ENCODE measurements around the gene MAML2. TPM values are rescaled to one million over a fixed set of nuclear protein-coding genes. Genes with fewer than 3 reads are reported as not detected.

The MAML2 gene
- total RNA-seq, 1 experiment from 2014 or later: 22.7 TPM

DNA sequence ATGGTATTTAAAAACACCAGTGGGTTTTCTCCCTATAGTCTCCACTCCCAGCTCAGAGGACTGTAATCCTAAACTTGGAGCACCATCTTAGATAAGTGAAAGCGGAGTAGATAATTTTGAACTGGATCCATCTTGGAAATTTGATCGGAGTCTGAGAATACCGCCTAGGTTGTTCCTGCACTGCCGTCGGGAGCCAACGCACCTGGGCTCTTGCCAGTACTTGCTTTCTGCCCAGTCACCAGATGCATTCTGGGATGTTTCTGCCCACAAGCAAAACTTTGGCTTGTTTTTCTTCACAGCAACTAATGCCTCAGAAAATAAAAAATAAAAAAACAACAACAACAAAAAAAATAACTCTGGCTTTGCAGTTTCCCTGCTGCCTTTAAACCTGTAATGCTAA lies 306.1 kb downstream of the MAML2 start:
- DNase-seq: no peak
- H3K4me3 Mint-ChIP-seq (ENCODE audit: low read depth, unreplicated experiment): no peak overlapping the region
- no peaks in the 10 kb centered on the region for H3K9me3 Mint-ChIP-seq (ENCODE audit: low read depth, unreplicated experiment)
- H3K27me3 Mint-ChIP-seq (ENCODE audit: unreplicated experiment): no peaks in the 10 kb centered on the region
- TF ChIP-seq, protein P1, sequence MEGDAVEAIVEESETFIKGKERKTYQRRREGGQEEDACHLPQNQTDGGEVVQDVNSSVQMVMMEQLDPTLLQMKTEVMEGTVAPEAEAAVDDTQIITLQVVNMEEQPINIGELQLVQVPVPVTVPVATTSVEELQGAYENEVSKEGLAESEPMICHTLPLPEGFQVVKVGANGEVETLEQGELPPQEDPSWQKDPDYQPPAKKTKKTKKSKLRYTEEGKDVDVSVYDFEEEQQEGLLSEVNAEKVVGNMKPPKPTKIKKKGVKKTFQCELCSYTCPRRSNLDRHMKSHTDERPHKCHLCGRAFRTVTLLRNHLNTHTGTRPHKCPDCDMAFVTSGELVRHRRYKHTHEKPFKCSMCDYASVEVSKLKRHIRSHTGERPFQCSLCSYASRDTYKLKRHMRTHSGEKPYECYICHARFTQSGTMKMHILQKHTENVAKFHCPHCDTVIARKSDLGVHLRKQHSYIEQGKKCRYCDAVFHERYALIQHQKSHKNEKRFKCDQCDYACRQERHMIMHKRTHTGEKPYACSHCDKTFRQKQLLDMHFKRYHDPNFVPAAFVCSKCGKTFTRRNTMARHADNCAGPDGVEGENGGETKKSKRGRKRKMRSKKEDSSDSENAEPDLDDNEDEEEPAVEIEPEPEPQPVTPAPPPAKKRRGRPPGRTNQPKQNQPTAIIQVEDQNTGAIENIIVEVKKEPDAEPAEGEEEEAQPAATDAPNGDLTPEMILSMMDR (IDR thresholded peaks at IDR 0.05; ENCODE audit: unreplicated experiment): no peak
- no TSS peak for BruUV-seq (replicated peaks)
- intact Hi-C loops (cut with micrococcal nuclease; ENCODE audit: unreplicated experiment): no loop called here
- CTCF ChIA-PET: interaction anchor here (1.0 to 1.1 kb wide), 2 partner anchors 10 to 201 kb away, joined by 3 read pairs; no protein-coding TSS in a partner anchor
- H3K36me3 Mint-ChIP-seq (ENCODE audit: insufficient read depth, unreplicated experiment): no peaks in the 10 kb centered on the region
- peak overlapping the region; percentile 21 for H3K27ac Mint-ChIP-seq (ENCODE audit: unreplicated experiment)
- H3K4me1 Mint-ChIP-seq (ENCODE audit: low read depth, unreplicated experiment): peaks cover 44% of the 10 kb centered on the region

DNA sequence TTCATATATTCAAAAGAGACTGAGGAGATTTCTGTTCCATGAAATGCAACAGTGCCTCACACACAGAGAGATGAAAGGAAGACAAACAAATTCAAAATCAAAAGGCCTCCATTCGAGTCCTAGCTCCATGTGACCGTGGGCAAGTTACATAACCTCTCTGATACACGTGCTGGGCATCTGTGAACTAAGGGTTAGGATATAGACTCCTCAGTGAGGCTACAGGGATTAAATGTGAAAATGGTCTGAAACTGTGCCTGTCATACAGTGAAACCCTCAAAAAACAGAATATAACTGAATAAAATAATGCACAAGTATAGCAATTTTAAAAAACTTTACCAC lies 307.3 kb downstream of the MAML2 start:
- TF ChIP-seq, protein P1 (IDR thresholded peaks at IDR 0.05; ENCODE audit: unreplicated experiment): no peak
- DNase-seq: no peak
- Mint-ChIP-seq H3K36me3 (ENCODE audit: insufficient read depth, unreplicated experiment) (no peaks in the 10 kb centered on the region), H3K4me3 (ENCODE audit: low read depth, unreplicated experiment) (no peak overlapping the region), H3K27me3 (ENCODE audit: unreplicated experiment) (no peaks in the 10 kb centered on the region), H3K4me1 (ENCODE audit: low read depth, unreplicated experiment) (peaks cover 44% of the 10 kb centered on the region), H3K27ac (ENCODE audit: unreplicated experiment) (peak overlapping the region; percentile 20), H3K9me3 (ENCODE audit: low read depth, unreplicated experiment) (no peaks in the 10 kb centered on the region)
- CTCF ChIA-PET: interaction anchor here (1.8 kb wide), 1 partner anchor 187 kb away, joined by 5 read pairs; no protein-coding TSS in a partner anchor
- BruUV-seq (replicated peaks): no TSS peak
- intact Hi-C loops (cut with micrococcal nuclease; ENCODE audit: unreplicated experiment): no loop called here

GRCh38 chr11:96035031-96035739 lies 307.8 kb downstream of the MAML2 start:
- H3K27ac Mint-ChIP-seq (ENCODE audit: unreplicated experiment): peak overlapping the region; percentile 20
- H3K9me3 Mint-ChIP-seq (ENCODE audit: low read depth, unreplicated experiment): no peaks in the 10 kb centered on the region
- CTCF ChIA-PET: interaction anchor here (0.6 to 1.8 kb wide), 2 partner anchors 110 to 186 kb away, joined by 3 to 5 read pairs; no protein-coding TSS in a partner anchor
- H3K36me3 Mint-ChIP-seq (ENCODE audit: insufficient read depth, unreplicated experiment): no peaks in the 10 kb centered on the region
- DNase-seq: no peak
- no TSS peak for BruUV-seq (replicated peaks)
- intact Hi-C loops (cut with micrococcal nuclease; ENCODE audit: unreplicated experiment): no loop called here
- TF ChIP-seq, protein P1 (IDR thresholded peaks at IDR 0.05; ENCODE audit: unreplicated experiment): no peak
- H3K4me1 Mint-ChIP-seq (ENCODE audit: low read depth, unreplicated experiment): peaks cover 44% of the 10 kb centered on the region
- H3K27me3 Mint-ChIP-seq (ENCODE audit: unreplicated experiment): no peaks in the 10 kb centered on the region
- no peak overlapping the region for H3K4me3 Mint-ChIP-seq (ENCODE audit: low read depth, unreplicated experiment)

- DNase-seq: no peak
- no peak overlapping the region for H3K4me3 Mint-ChIP-seq (ENCODE audit: low read depth, unreplicated experiment)
- no TSS peak for BruUV-seq (replicated peaks)
- H3K9me3 Mint-ChIP-seq (ENCODE audit: low read depth, unreplicated experiment): no peaks in the 10 kb centered on the region
- no peaks in the 10 kb centered on the region for H3K27me3 Mint-ChIP-seq (ENCODE audit: unreplicated experiment)
- CTCF ChIA-PET: no interaction called here
- TF ChIP-seq, protein P1 (IDR thresholded peaks at IDR 0.05; ENCODE audit: unreplicated experiment): no peak
- no peaks in the 10 kb centered on the region for H3K36me3 Mint-ChIP-seq (ENCODE audit: insufficient read depth, unreplicated experiment)
- H3K4me1 Mint-ChIP-seq (ENCODE audit: low read depth, unreplicated experiment): peaks cover 39% of the 10 kb centered on the region
- intact Hi-C loops (cut with micrococcal nuclease; ENCODE audit: unreplicated experiment): no loop called here
- no peak overlapping the region for H3K27ac Mint-ChIP-seq (ENCODE audit: unreplicated experiment)
These were observed 309.4 kb downstream of the MAML2 start for GRCh38 chr11:96033599-96033998.

Data from Calu3 (cell line).